Stomach (tissue), 4 donors: ENCODE data around the gene CLRN3.

ENCODE experiments used
- EP300 ChIP-seq: sonication (generic); formaldehyde crosslinking; IDR thresholded peaks from one replicate; pipeline ENCODE4 v1.6.1; 2017; ENCODE audit warnings: antibody characterized with exemption
- POLR2AphosphoS5 ChIP-seq, 3 donors: sonication (generic); formaldehyde crosslinking; IDR thresholded peaks; one replicate each; pipeline ENCODE4 v1.6.1; 2016; ENCODE audit warnings: antibody characterized with exemption in 3 of 3

DNA sequence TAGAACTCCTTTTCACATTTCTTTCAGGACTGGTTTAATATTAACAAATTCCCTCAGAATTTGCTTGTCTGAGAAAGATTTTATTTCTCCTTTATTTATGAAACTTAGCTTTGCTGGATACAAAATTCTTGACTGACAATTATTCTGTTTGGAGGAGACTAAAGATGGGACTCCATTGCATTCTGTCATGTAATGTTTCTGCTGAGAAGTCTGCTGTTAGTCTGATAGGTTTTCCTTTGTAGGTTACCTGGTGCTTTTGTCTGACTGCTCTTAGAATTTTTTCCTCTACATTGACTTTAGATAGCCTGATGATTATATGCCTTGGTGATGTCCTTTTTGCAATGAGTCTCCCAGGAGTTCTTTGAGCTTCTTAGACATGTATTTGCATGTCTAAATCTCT, 23.4 kb downstream of the CLRN3 start:
- TF ChIP-seq POLR2AphosphoS5 (IDR thresholded peaks at IDR 0.05): no peak
- TF ChIP-seq EP300: no peak
